UCSD-AML1 (cell line): ENCODE measurements around the gene RAX2.
"Not testable (repeated sequence)": the region's sequence is repeated elsewhere in the genome, so short reads cannot be mapped to it uniquely, and the experiment has no call there.

Source experiments
- DNase-seq: peaks from one replicate; lab custom pipeline; 2025; ENCODE audit not compliant: unreplicated experiment; lab: John Stamatoyannopoulos, UW

The RAX2 gene

DNA sequence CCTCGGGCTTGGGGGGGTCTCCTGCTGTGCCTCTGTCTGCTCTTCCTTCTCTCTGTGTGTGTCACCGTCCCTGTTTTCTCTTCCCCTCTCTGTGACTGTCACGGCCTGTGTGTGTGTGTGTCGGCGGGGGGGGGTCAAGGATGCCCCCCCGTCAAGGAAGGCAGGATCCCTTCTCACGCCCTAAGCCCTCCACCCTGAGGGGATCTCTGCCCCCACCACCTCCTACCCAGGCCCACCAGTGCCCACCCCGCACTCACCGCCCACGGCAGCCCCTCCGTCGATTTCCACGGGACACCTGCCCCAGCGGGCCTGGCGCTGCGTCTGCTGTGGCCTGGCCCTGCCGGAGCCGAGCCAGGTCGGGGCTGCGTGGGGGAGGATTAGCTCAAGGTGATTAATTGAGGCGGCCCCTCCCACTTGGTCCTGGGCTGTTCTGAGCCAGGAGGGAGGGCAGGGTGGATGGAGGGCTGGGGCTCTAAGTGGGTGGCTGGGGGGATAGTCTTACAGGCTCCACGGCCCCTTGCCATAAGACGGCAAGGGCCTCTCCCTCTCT, at the start of gene RAX2:
Gene RAX2 (minus strand): TSS at position 323 of the 550 bp plus-strand sequence. CDS start 486 bp downstream, outside the sequence.
- DNase-seq, result no peak

DNA sequence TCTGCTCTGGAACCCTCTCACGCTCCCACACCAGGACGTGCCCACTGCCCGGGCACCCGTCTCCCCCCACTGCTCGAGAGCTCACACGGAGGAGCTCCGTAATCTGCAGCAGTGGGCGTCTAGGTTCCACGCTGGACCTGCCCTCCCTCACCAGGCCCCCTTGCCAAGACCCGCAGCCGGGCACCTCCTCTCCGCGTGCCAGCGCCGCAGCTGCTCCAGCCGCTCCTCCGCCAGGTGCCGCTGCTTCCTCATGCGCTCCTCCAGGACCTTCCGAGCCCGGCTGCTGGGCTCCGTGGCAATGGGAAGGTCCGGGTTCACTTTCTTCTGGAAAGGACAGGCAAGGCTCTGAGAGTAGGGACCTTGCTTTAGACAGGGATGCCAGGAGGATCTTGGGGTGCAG, 49.1 kb upstream of the RAX2 start:
- DNase-seq, result no peak

DNA sequence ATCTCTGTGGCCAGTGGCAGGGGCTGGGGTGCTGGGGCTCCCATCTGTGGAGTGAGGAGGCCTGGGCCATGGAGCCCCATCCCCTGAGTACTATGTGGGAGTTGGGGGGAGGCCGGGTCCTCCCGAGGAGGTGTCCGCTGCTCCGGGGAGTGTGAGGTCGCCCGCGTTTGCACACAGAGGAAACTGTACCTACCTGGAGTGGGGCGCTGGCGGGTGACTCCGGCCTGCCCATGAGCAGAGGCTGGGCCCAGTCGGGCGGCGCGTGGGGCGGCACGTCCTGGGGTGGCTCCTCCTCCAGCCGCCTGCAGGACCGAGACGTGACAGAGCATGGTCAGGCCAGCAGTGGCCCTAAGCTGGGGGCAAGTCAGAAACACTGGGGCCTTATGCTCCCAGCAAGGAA, 48.0 kb upstream of the RAX2 start:
- no peak for DNase-seq

DNA sequence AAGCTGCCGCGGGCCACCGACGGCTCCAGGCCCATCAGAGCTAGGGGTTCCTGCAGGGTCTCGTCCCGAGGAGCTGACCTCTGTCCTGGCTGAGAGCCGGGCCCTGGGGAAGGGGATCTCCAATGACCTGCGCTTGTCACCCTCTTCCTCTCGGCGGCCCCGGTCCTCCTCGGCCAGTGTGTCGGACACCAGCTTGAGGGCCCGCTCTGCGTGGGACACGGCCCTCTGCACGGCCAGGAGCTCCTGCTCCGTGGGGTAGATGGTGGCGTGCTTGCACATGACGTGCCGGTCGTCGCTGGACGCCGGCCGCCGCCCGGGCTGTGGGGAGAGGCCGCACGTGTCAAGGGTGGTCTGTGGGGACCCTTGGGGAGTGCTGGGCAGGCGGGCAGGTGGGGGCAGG, 46.9 kb upstream of the RAX2 start:
- DNase-seq, result no peak

DNA sequence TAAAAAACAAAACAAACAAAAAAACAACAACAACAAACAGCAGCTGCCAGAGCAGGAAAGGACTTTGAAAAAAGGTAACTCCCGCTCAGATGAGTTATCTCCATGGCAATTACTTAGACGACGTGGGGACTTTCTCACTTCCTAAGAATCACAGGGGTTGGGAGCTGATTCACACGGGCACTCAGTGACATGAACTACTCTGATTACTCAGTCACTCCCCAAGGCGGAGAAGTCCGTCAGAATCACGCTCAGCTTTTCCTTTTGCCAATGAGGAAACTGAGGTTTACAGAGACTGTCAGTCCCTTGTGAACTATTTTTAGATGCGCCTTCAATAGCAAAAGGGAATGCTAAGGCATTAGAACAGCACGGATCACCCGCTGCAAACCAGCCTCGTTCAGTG, 46.4 kb upstream of the RAX2 start:
- peak; percentile 59 for DNase-seq

DNA sequence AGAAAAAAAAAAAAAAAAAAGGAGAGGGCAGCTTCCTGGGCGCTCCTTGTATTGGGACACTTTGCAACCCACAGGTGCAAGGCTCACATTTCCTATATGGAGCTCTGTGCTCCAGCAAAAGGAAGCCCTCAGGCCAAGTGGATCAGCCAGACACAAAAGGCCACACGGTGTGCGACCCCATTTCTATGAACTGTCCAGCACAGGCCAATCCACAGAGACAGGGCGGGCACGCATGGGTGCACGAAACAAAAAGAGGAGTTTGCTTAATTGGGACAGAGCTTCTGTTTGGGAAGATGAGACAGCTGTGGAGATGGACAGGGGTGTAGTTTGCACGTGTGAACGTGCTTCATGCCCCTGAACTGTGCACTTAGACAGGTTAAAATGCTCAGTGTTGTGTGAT, 45.7 kb upstream of the RAX2 start:
- no peak for DNase-seq

DNA sequence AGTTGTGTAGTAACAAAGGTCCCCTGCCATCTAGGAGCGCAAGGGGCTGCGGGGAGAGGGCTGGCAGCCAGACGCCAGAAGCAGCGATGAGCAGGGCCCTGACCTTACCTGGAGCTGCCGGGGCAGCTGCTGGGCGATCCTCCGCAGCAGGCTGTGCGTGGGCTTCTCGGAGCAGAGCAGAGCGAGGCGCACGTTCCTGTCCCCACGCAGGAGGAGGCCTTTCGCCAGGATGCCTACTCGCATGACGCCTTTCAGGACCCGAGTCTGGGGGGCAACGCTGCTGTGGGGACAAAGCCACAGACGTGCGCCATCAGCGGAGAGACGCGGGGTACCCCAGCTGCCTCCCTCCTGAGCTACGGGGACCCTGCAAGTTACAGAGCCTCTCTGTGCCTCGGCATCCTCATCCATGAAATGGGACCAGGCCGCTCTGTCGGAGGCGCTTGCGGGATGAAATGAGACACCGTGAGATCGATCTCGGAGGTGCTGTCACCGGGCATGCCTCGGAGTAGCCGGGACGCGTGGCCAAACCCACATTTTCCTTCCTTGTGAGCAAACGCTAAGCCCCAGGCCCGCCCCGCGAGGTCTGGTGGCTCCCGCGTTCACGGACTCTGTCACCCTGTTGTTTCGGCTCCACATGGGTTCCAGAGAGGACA, 44.7 kb upstream of the RAX2 start:
- DNase-seq, result no peak

DNA sequence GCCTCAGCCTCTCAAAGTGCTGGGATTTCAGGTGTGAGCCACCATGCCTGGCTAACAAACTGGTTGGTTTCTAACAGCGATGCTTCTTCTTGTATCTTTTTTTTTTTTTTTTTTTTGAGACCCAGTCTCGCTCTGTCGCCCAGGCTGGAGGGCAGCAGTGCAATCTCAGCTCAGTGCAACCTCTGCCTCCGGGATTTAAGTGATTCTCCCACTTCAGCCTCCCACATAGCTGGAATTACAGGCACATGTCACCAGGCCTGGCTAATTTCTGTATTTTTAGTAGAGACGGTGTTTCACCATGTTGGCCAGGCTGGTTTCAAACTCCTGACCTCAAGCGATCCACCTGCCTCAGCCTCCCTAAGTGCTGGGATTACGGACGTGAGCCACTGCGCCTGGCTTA, 44.1 kb upstream of the RAX2 start:
- DNase-seq, result not testable (repeated sequence)

DNA sequence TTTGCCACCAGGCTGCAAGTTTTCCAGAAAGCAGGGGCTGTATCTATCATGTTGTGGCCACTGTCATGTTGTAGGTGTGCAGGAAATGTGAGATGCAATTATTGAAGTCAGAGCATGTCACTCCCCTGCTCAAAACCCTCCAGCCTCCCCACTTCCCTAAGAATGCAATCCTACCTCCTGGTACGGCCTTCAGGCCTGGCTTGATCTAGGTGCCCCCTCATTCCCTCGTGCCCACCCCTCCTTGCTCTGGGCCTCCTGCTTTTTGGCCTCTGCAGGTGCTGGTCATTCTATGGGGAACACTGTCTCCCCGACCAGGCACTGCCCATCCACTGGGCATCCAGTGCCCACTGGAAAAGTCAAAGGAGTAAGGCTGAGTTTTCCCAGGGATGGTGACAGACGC, 42.6 kb upstream of the RAX2 start:
- DNase-seq, result no peak

DNA sequence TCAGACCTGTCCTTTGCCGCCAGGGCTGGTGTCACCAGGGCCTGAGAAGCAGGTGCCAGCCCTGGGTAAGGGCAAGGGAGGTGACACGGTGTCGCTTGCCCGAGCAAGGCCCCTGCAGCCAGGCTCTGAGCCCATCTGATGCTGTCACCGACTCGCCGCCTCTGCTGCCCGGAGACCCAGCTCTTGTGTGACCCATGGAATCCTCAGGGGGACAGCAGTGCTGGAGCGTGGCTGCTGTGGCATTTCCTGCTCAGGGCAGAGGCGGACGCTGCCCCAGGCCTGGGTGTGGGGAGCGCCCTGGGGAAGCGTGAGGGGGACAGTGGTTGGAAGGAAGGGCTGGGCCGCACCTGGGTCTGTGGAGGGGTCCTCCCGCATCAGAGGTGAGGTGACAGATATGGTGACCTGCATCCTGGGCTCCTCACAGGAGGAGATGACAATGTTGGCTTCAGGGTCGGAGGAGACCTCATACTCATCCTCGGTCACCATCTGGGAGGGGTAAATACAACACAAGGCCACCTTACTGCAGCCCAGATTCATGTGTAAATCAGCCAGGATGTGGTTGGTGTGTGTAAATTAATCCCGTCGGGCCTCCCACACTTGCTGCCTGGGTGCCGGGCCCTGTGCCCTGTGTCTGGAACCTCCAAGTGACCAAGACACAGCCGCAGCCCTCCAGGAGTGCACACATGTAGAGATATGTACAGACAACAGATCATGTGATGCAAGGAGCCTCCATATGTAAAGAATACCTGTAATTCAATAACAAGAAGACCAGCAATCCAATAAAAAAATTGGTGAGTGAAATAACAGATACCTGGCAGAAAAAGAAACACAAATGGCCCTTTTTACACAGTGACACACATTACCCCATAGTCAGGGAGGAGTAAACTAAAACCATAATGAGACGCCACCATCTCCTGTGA, 41.7 kb upstream of the RAX2 start:
- no peak for DNase-seq

DNA sequence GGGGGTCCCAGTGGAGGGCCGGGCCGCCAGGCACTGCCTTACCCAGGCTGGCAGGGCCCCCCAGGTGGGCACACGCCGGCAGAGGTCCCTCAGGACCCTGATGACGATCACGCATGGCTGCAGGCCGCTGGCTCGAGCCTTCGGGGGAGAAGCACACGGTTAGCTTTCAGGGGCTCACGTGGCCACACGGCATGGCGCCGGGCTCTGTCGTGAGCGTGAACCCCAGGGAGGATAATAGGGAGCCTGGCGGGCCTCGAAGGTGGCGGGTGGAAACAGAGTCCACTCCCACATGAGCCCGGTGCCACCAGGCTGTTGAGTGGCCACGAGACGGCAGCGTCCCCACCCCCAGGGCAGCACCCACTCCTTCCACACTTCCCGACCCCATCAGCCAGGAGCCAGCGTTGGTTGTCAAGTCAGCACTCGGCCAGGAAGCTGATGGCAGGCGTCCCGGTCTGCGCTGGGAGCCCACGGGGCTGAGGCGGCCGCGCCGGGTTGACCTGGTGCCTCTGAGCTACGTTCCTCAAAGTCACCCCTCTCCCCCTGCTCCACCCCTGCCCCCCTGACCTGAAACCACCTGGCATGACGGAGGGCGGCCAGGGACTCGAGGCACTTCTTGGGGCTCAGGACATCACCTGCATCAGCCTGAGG, 38.8 kb upstream of the RAX2 start:
- DNase-seq, result no peak

DNA sequence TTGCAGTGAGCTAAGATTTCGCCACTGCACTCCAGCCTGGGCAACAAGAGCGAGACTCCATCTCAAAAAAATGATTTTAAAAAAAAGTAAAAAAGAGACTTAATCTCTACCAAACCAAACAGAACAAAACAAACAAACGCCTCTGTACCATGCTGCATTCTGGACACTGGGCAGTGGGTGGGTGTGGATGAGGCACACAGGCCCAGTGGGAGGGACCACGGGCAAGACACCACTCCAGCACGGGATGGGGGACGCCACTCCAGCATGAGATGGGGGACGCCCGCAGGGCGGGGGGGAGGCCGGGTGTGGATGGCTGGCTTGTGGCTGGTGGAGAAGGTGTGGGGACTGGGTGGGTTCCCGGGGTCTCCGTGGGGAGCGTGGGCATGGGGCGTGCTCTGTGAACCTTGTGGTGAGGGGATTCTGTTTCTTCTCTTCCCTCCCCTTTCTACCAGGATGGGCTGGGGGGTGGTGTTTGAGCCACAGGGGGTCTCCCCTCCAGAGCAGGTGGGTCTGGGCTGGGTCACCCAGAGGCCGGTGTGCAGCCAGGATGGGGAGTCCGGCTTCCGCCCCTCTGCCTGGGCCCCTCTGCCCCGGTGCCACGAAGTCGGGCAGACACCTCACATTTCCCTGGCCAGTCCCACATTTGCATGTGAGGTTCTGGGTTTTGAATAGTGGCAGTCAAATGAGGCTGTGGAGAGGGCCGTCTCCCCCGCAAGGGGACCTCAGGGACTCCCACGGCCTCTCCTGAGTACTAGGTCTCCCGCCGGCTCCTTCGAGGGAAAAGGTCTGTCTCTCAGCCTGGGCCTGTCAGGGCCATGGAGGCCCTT, 38.1 kb upstream of the RAX2 start:
- no peak for DNase-seq

DNA sequence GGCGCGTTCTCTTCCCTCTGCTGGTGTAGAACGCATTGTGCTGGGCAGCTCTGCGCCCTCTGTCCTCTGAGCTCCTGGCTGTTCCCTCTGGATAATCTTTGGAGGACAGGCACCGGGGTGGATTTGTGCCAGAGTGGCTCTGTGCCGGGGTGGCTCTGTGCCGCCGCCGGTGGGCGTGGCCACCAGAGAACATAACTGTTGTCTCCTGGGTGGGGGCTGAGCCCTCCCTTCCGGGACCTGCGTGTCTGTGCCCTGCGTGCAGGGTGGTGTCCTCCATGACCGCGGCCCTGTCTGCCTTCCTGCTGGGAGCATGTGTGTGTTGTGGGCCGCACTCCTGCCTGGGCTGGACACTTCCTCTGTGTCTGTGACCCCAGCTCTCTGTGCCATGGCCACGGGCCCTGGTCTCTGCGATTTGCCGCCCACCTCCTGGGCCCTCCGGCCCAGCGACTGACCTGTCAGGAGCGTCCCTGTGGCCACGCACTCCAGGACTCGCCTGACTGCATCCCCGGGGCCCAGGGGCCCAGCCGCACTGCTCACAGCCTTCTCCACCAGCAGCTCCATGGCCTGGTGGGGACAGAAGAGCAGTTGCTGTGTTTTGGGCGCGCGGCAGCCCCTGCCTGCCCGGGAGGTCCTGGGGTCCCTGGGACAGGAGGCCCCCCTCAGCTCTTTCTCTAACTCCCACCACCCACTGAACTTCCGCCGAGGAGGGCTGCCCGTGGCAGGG, 36.6 kb upstream of the RAX2 start:
- no peak for DNase-seq

DNA sequence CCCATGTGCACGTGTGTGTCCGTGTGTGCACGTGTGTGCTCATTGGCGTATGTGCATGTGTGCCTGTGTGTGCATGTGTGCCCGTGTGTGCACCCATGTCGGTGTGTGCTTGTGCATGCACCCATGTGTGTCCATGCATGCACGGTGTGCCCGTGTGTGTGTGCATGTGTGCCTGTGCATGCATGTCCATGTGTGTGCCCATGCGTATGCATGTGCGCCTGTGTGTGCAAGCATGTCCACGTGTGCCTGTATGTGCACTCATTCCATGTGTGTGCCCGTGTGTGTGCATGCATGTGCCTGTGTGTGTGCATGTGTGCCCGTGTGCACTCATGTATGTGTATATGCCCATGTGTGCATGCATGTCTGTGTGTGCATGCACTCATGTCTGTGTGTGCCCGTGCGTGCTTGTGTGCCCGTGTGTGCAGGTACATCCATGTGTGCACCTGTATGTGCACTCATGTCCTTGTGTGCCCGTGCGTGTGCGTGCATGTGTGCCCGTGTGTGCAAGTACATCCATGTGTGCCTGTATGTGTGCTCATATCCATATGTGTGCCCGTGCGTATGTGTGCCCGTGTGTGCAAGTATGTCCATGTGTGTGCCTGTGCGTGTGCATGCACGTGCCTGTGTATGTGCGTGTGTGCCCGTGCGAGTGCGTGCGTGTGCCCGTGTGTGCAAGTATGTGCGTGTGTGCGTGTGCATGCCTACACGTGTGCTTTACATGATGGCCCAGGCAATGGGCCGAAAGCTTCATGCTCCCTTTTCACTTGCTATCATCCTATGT, 35.7 kb upstream of the RAX2 start:
- no peak for DNase-seq

DNA sequence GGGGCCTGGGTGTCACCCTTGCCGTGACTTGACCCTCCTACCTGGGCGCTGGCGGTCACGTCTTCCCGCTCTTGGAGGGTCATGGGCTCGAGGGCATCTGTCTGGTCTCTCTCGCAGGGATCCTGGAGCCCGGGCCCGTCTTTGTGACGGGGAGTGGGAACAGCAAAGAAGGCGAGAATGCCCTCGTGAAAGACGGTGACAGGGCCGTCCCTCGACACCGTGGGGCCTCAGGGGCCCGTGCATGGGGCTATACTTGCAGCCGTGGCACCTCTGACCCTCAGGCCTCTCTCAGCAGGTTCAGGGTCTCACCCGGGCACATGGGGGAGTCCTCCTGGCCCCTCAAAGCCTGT, 35.1 kb upstream of the RAX2 start:
- DNase-seq, result no peak

DNA sequence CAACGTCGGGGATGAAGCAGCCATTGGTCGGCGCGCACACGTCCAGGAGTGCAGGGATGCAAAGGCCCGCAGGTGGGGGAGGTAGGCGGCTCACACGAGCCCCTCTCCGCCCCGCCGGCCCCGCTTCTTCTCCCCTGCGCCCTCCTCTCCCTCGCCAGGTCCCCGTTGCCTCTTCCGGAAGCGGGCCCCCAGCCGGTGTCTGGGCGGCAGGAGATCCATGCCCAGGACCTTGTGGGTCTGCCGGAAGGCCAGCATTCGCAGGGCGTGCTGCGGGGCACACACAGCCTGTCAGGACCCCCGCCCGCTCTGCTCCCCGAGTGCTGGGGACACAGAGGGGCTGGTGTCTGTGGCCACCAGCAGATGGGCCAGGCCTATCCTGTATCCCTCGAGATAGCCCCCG, 33.8 kb upstream of the RAX2 start:
- DNase-seq, result no peak

DNA sequence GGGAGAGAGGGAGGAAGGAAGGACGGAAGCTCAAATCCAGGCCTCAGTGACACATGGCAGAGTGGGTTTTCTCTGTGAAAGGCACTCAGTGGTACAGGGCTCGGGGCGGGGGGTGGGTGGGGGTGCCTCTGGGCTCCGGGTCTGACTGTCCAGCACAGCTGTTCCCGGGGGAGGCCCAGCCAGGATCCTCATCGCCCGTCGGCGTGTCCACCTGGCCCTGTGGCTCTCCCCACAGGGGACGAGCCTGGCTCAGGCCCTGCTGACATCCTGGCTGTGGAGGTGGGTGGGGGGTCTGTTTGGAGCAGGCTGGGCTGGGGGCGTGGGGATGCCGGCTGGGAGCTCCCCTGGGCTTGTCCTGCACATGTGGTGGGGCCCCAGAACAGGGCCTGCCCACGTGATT, 32.4 kb upstream of the RAX2 start:
- no peak for DNase-seq

DNA sequence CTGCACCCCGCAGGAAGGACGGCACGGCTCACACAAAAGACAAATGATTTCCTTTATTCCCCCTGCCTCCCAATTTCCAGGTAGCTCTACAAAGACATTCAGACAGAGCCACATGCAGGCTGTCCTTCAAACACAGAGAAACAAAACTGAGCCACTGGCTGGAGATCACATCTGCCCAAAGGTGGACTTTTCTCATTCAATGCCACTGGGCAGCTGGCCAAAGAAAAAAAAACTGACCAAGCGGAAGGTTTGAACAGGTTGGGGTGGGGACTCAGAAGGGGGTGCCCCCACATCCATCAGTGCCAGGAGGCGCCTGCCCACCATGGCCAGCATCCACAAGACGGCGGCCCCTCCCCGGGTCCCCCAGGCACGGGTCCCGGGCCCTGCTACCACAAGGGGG, 32.0 kb upstream of the RAX2 start:
- no peak for DNase-seq

DNA sequence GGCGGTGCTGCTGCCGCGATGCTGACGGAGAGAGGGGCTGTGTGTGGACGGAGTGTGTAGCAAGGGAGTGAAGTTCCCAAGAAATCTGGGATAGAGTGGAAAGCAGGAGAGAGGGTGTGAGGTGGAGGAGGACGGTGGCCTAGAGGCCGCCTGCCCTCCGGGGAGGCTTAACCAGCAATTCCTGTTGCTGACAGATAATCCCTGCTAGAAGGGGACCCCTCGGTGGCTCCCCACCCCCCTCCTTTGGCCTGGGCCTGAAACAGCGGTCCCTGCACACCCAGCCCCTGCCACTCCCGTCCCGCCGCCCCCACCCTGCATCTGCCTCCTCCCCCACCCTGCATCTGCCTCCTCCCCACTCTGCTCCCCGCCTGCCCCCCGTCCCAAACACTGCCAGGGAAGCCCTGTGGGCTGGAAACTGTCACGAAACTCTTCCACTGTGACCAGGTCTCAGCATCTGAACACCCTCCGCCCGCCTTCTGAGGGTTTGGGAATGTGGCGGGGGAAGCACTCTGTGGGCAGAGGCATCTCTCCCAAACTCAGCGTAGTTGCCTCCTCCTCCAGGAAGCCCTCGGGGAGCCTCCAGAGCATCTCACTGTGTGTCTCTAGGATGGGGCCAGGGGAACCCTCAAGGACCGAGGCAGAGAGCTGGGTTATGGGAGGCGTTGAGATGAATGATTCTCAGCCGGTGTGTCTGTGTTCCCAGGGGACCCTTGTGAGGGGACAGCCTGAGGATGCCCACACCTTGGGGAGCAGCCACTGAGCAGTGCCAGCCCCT, 31.3 kb upstream of the RAX2 start:
- DNase-seq, result no peak
